HUES48 (cell line): Measurements from ENCODE around the gene C2orf42.
A peak's percentile ranks its signal among the peaks of the same experiment; 100 is the strongest.
"Not testable (repeated sequence)": the region's sequence is repeated elsewhere in the genome, so short reads cannot be mapped to it uniquely, and the experiment has no call there.

Source experiments
- H3K27ac ChIP-seq: one replicate; pipeline ENCODE4 v1.7.0; 2013; ENCODE audit warnings: low read depth, low read length, inconsistent platforms
- H3K27me3 ChIP-seq: 2 replicates; pipeline ENCODE4 v1.6.1; 2013; ENCODE audit warnings: mild to moderate bottlenecking, low read length; ENCODE audit not compliant: control insufficient read depth, insufficient read depth
- H3K36me3 ChIP-seq: 2 replicates; pipeline ENCODE4 v1.6.1; 2013; ENCODE audit warnings: low read length; ENCODE audit not compliant: control insufficient read depth, insufficient read depth
- H3K4me1 ChIP-seq: 2 replicates; pipeline ENCODE4 v1.6.1; 2013; ENCODE audit warnings: mild to moderate bottlenecking, low read length; ENCODE audit not compliant: control insufficient read depth, insufficient read depth
- H3K4me3 ChIP-seq: 2 replicates; pipeline ENCODE4 v1.5.1; 2013; ENCODE audit warnings: mild to moderate bottlenecking, low read depth, low read length
- H3K9ac ChIP-seq: 2 replicates; pipeline ENCODE4 v1.6.1; 2013; ENCODE audit warnings: mild to moderate bottlenecking, low read depth, low read length, moderate library complexity
- H3K9me3 ChIP-seq: 2 replicates; pipeline ENCODE4 v1.6.1; 2013; ENCODE audit warnings: low read length; ENCODE audit not compliant: control insufficient read depth, insufficient read depth

C2orf42 gene

DNA sequence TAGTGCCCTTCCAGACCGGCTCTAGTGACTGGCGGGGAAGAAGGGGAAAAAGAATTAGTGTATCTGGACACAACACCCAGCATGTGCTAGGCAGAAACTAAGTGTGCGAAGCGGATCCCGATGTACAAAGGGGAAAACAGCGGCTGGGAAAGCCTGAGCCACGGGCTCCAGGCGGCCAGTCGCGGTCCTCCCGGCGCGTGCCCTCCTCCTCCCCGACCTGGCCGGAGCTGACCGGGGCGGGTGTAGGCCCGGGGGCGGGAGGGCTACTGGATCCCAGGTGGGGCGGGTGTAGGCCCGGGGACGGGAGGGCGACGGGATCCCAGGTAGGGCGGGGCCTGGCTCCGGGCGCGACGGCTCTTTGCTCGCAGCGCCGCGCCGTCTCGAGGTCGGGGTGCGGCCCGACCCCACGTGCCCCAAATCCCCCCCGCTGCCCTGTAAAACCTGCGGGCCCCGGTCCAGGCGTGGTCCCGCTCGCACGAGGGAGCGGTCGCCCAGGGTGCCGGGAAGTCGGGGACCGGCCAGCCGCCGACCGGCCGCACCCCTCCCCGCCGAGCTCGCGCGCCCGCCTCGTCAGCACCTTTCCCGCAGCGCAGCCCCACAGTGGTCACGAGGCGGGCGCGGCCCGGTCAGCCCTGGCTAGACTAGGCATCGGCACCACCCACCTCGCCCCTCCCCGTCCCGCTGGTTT is 48.8 kb downstream of the C2orf42 start:
- Histone ChIP-seq H3K9me3 (no peaks in the 10 kb centered on the region), H3K36me3 (no peaks in the 10 kb centered on the region), H3K27ac (peak overlapping the region; percentile 98)

DNA sequence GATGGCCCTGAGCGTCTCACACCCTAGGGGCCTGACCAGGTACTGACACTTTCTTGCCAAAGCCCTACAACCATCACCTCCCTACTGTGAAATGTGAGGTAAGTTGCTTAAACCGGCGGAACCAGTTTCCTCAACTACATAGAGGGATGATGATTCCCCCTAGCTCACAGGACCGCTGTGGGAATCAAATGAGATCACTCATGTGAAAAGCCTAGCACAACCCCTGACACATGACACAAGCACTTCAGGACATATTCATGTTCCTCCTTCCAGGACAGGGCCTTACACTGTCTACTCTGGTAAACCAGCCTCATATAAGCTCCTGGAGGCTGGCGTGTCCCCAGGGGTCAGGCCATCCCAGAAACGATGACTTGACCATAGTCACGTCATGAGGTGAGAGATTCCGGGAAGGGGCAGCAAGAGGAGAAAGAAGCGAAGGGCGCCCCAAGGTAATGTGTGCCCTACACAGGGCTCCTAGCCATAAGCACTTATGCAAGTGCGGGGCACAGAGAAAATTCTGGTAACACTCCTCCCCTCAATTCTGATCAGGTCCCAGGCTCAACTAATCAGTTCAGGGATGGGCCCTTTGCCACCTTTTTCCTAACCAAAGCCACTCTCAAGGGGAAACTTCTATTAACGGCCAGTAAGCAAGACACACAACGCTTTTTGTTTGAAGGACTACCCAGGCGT is 49.5 kb downstream of the C2orf42 start:
- H3K4me3 ChIP-seq: peak overlapping the region; percentile 68
- H3K9ac ChIP-seq: peak overlapping the region; percentile 92
- peak overlapping the region; percentile 98 for H3K27ac ChIP-seq
- no peaks in the 10 kb centered on the region for H3K36me3 ChIP-seq
- H3K4me1 ChIP-seq: peaks cover 24% of the 10 kb centered on the region
- H3K27me3 ChIP-seq: no peaks in the 10 kb centered on the region
- H3K9me3 ChIP-seq: no peaks in the 10 kb centered on the region

More for the DNA sequence above, 48.8 kb downstream of the C2orf42 start:
- H3K27me3 ChIP-seq: no peaks in the 10 kb centered on the region
- H3K4me3 ChIP-seq: peak overlapping the region; percentile 68
- peak overlapping the region; percentile 92 for H3K9ac ChIP-seq
- peaks cover 24% of the 10 kb centered on the region for H3K4me1 ChIP-seq

DNA sequence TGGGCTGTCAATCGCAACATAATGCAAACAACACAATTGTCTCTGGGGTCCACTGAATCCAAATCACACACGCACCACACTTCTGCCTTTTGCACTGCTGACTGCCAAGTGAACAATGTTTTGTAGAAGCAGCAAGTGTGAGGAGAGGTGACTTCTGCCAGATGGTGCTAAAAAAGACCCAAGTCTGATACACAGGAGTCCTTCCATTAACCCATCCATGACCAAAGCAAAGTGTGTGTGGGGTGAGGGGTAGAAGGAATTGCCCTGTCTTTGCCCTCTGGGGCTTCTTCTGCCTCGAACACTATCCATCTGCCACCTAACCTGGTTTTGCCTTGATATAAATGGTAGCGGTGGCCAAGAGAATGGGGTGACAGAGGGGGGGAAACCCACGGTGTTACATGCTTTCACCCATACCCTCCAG is 50.0 kb downstream of the C2orf42 start:
- H3K9me3 ChIP-seq: no peaks in the 10 kb centered on the region
- H3K27me3 ChIP-seq: no peaks in the 10 kb centered on the region
- H3K4me1 ChIP-seq: peaks cover 24% of the 10 kb centered on the region
- peak overlapping the region; percentile 98 for H3K27ac ChIP-seq
- no peaks in the 10 kb centered on the region for H3K36me3 ChIP-seq
- H3K4me3 ChIP-seq: peak overlapping the region; percentile 27
- peak overlapping the region; percentile 4; the same call in 1 of the 2 replicates for H3K9ac ChIP-seq

DNA sequence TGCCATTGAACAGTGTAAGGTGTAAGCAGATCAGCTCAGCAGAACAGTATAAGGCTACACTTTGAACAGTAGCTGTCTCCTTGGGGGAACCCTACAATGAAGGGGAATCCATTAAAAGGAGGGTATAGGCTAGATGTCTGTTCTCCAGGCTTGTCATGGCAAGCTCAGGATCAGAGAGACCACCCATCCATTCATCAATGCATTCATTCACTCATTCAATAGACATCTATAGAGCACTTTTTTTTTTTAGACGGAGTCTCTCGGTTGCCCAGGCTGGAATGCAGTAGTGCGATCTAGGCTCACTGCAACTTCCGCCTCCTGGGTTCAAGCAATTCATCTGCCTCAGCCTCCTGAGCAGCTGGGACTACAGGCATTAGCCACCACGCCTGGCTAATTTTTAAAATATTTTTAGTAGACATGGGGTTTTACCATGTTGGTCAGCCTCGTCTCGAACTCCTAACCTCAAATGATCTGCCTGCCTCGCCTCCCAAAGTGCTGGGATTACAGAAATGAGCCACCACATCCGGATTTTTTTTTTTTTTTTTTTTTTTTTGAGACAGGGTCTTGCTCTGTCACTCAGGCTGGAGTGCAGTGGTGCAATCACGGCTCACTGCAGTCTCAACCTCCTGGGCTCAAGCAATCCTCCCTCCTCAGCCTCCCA is 56.4 kb downstream of the C2orf42 start:
- H3K27me3 ChIP-seq, H3K36me3 ChIP-seq, H3K4me3 ChIP-seq, H3K27ac ChIP-seq, H3K9ac ChIP-seq, H3K9me3 ChIP-seq: not testable (repeated sequence)
- peaks cover 17% of the 10 kb centered on the region for H3K4me1 ChIP-seq

DNA sequence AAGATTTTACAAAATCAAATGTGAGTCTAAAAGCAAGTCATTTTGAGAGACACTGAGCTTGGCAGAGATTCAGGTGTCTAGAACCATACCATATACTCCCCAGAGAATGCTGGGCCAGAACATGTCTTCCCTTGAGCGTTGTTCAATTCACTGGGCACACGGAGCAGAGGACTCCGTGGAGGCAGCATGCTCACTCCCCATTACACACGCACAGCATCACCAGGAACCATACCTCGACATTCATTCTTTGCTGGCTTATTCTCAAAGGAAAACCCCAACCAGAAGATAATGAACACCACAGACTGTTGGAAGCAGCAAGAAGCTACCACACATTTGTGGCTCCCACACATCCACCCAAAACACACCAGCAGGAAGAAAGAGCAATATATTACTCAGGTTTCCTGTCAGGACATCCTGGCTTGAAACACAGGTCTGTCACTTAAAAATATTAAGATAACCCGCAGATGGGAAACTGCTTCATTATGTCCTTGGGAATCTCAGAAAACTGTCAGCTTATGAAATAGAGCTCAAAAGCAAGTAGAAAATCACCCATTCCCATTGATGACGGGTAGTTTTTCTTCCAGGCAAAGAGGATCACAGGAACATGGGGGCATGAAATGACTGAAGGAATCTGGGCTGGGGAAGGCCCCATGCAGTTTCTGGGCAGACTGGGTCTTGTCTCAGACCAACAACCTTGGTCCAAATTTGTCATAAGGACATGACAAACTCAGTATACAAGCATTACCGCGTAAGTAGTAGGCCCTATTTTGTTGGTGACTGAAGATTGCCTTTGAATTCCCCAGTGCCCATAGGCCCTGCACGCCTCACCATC is 57.1 kb downstream of the C2orf42 start:
- Histone ChIP-seq H3K9ac (no peak overlapping the region), H3K4me3 (no peak overlapping the region), H3K27ac (no peak overlapping the region), H3K36me3 (no peaks in the 10 kb centered on the region), H3K4me1 (peaks cover 17% of the 10 kb centered on the region), H3K27me3 (no peaks in the 10 kb centered on the region), H3K9me3 (no peaks in the 10 kb centered on the region)

DNA sequence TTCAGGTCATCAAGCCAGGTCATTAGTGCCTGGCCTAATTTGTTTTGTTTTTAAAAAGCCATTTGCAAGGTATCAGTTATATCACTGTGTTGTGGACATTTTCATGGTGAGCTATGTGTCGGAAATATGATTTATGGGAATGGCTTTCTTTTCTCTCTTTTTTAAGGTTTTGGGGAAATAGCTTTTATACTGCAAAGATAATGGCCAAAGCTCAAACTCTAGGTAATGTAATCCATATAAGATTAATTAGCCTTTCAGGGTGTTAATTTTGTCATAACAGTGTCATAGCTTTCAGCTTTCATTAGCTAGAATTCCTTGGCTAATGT is 57.7 kb downstream of the C2orf42 start:
- Histone ChIP-seq H3K4me3 (no peak overlapping the region), H3K4me1 (peaks cover 18% of the 10 kb centered on the region), H3K9me3 (no peaks in the 10 kb centered on the region), H3K27me3 (no peaks in the 10 kb centered on the region), H3K36me3 (no peaks in the 10 kb centered on the region), H3K9ac (no peak overlapping the region), H3K27ac (no peak overlapping the region)

DNA sequence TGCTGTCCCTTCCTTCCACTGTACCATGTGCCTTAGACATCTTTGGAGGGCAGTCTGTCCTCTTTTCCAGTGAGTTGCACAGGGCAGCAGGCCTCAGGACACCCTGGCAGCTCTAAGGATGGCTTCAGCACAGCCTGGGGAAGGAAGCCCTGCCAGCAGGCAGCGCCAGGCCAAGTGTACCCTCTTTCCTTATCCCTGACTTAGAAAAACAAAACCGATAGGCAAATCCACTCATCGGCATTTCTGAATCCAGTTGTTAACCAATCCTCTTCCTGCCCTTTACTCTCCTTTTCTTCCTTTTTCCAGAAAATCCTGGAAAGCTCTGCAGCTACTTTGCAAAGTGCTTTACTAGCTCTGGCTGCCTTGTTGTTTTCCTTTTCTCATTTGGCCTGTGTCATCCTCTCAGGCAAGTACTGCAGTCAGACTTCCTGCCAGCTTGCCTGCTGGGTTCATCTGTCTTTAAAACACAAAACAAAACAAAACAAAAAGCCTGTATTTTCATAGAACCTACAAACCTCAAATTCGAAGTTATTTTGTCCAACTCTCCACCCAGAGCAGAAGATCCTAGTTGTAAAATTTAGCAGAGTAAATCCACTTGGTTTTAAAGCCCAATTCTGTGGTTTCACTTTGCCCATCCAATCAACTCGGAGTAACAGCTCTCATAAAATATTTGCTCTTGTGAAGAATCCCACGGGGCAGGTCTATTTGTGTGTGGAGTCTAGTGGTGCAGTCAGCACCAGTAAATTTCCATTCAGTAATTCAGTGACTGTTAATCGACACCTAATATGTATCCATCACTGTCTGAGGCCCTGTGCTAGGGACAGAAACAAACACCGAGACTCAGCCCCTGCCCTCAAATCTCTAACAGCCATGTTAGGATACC is 58.3 kb downstream of the C2orf42 start:
- Histone ChIP-seq H3K27me3 (no peaks in the 10 kb centered on the region), H3K36me3 (no peaks in the 10 kb centered on the region), H3K4me3 (no peak overlapping the region), H3K4me1 (peaks cover 24% of the 10 kb centered on the region), H3K27ac (peak overlapping the region; percentile 86), H3K9ac (peak overlapping the region; percentile 20; the same call in 1 of the 2 replicates), H3K9me3 (no peaks in the 10 kb centered on the region)

DNA sequence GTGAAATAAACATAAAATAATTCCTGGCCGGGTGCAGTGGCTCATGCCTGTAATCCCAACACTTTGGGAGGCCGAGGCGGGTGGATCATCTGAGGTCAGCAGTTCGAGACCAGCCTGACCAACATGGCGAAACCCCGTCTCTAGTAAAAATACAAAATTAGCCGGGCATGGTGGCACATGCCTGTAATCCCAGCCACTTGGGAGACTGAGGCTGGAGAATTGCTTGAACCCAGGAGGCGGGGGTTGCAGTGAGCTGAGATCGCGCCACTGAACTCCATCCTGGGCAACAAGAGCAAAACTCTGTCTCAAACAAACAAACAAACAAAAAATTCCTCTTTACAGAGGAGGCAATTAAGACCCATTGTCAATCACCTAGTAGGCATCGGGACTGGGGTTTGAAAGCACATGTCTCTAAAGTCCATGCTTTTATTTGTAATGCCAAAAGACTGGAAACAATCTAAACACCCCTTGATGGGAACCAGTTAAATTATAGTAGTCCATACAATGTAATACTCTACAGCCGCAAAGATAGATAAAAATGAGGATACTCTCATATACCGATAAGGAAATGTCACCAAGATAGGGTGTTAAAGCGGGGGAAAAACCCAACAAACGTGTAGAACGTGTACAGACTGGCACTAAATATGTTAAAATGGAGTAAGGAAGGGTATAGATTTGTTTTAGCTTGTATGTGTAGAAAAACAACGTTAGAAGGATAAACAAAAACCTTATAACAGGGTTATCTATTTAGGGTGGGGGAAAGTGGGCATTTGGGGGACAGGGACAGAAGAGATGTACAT is 59.3 kb downstream of the C2orf42 start:
- Histone ChIP-seq H3K27ac (peak overlapping the region; percentile 86), H3K4me1 (peaks cover 28% of the 10 kb centered on the region)
- H3K4me3 ChIP-seq, H3K27me3 ChIP-seq, H3K9ac ChIP-seq, H3K36me3 ChIP-seq, H3K9me3 ChIP-seq: not testable (repeated sequence)

DNA sequence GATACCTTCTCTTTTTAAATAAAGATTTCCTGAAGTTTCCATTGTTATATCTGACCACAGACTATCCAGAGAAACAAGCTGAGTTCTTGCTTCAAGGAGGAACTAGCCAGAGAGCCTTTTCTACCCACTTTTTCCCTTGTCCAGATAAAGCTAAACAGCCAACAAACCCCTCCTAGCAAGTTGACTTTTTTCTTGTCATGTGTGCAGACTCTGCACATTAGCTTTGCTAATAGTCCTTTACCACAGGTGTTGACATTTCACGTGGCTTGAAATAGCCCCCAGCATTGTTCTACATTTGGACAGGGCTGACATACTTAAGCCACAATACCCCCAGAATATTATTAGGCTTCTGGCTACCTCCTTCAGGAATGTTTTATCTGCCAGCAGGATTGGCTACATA is 62.8 kb downstream of the C2orf42 start:
- Histone ChIP-seq H3K27ac (peak overlapping the region; percentile 52), H3K27me3 (no peaks in the 10 kb centered on the region), H3K36me3 (no peaks in the 10 kb centered on the region), H3K4me3 (no peak overlapping the region), H3K4me1 (peaks cover 31% of the 10 kb centered on the region), H3K9ac (no peak overlapping the region), H3K9me3 (no peaks in the 10 kb centered on the region)
